HG03025 (cell line): ENCODE results near the gene NRM.
A peak's percentile ranks its signal among the peaks of the same experiment; 100 is the strongest.

ENCODE experiments used
- ATAC-seq: cut with Tn5 transposase; IDR thresholded peaks from one replicate; pipeline ENCODE4 v1.9.1; 2021; ENCODE audit warnings: mild to moderate bottlenecking, moderate library complexity; ENCODE audit not compliant: unreplicated experiment, low FRiP score

The NRM gene

GRCh38 chr6:30689022-30689865 is 1.5 kb downstream of the NRM start:
- no peak for ATAC-seq

GRCh38 chr6:30688569-30688968 is 2.2 kb downstream of the NRM start:
- no peak for ATAC-seq

- no peak for ATAC-seq
Measured at GRCh38 chr6:30687659-30688431, 2.9 kb downstream of the NRM start.

- peak; percentile 35 for ATAC-seq
Measured at GRCh38 chr6:30686908-30687658, 3.7 kb downstream of the NRM start.

GRCh38 chr6:30686009-30686907 is 4.5 kb downstream of the NRM start, which contains the start of gene PPP1R18:
PPP1R18 (minus strand) TSS chr6:30686645; CDS start chr6:30686018, 627 bp downstream.
- ATAC-seq = no peak

- no peak for ATAC-seq
Measured at GRCh38 chr6:30685157-30686008, 5.4 kb downstream of the NRM start.

- no peak for ATAC-seq
Measured at GRCh38 chr6:30684386-30685156, 6.2 kb downstream of the NRM start.

- ATAC-seq = no peak
Measured at GRCh38 chr6:30683980-30684338, 6.8 kb downstream of the NRM start.

GRCh38 chr6:30683183-30683979 is 7.4 kb downstream of the NRM start:
- ATAC-seq = no peak

GRCh38 chr6:30682143-30683117 is 8.4 kb downstream of the NRM start:
- no peak for ATAC-seq

- ATAC-seq = no peak
Measured at GRCh38 chr6:30681766-30682142, 9.0 kb downstream of the NRM start.

GRCh38 chr6:30679765-30680535 is 10.8 kb downstream of the NRM start:
- no peak for ATAC-seq

GRCh38 chr6:30678964-30679726 is 11.6 kb downstream of the NRM start:
- no peak for ATAC-seq

GRCh38 chr6:30676660-30677285 is 14.0 kb downstream of the NRM start:
- no peak for ATAC-seq
